ENCODE results near the gene LRP2. TPM values are rescaled to one million over a fixed set of nuclear protein-coding genes. Genes with fewer than 3 reads are reported as not detected.
A peak's percentile ranks its signal among the peaks of the same experiment; 100 is the strongest.
"Not testable (repeated sequence)": the region's sequence is repeated elsewhere in the genome, so short reads cannot be mapped to it uniquely, and the experiment has no call there.

Gene LRP2
- total RNA-seq, 1 experiment from 2014 or later: 260 TPM

DNA sequence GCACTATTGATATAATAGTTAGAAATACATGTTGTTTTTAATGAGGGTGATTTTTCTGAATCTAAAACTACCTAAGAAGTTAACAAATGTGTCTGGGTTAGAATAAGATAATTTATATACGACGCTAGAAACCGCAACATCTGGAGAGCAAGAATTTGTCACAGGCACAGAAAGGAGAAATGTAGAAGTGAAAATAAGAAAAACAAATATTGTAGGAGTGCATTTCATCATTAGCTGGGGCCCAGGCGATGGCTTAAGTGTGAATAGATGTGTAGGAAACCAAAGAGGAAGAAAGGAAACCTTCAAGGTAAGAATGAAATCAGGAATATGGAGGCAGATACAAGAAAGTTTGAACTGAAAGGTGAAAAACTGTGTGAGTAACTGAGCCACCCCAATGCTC lies 90.3 kb downstream of the LRP2 start:
- no peaks in the 10 kb centered on the region for H3K9me3 Mint-ChIP-seq (ENCODE audit: unreplicated experiment)
- POLR2A ChIA-PET: no interaction called here
- intact Hi-C loops (cut with micrococcal nuclease; ENCODE audit: unreplicated experiment): no loop called here
- DNase-seq: no peak
- no peaks in the 10 kb centered on the region for H3K36me3 ChIP-seq (ENCODE audit: control insufficient read depth, insufficient read depth, low read length)
- H3K27me3 Mint-ChIP-seq (ENCODE audit: insufficient read depth, unreplicated experiment): no peaks in the 10 kb centered on the region
- H3K27ac Mint-ChIP-seq (ENCODE audit: unreplicated experiment): no peak overlapping the region
- CTCF ChIA-PET: interaction anchor here (1.0 kb wide), 1 partner anchor 126 kb away, joined by 3 read pairs; no protein-coding TSS in a partner anchor
- H3K27me3 ChIP-seq (replicated peaks; ENCODE audit: control insufficient read depth, insufficient read depth, low read length): no peaks in the 10 kb centered on the region
- peaks cover 9% of the 10 kb centered on the region for H3K4me1 Mint-ChIP-seq (ENCODE audit: low read depth, unreplicated experiment)
- H3K4me1 ChIP-seq: no peaks in the 10 kb centered on the region
- no TSS peak for BruUV-seq (replicated peaks)
- H3K9me3 ChIP-seq: no peaks in the 10 kb centered on the region
- no peak overlapping the region for H3K4me3 ChIP-seq (ENCODE audit: low read depth, low read length)
- TF ChIP-seq CTCF (IDR thresholded peaks at IDR 0.05; ENCODE audit: insufficient read depth in 1 of 2, low read depth in 1 of 2, low read length in 1 of 2, severe bottlenecking in 1 of 2, unreplicated experiment in 1 of 2): no peak
- H3K36me3 Mint-ChIP-seq (ENCODE audit: insufficient read depth, unreplicated experiment): peaks cover 94% of the 10 kb centered on the region
- H3K4me3 Mint-ChIP-seq (ENCODE audit: unreplicated experiment): no peak overlapping the region

DNA sequence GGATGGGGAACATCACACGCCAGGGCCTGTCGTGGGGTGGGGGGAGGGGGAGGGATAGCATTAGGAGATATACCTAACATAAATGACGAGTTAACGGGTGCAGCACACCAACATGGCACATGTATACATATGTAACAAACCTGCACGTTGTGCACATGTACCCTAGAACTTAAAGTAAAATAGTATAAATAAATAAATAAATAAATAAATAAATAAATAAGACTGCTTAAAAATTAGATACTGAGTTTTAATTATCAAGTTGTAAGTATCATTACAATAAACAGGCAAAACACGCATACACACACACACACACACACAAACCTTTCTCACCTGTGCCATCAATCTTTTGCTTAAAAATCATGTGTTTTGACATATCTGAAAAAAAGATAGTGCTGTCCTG lies 91.8 kb downstream of the LRP2 start:
- H3K27me3 Mint-ChIP-seq (ENCODE audit: insufficient read depth, unreplicated experiment); H3K4me3 ChIP-seq (ENCODE audit: low read depth, low read length); DNase-seq; H3K27me3 ChIP-seq (replicated peaks; ENCODE audit: control insufficient read depth, insufficient read depth, low read length); H3K9me3 Mint-ChIP-seq (ENCODE audit: unreplicated experiment); H3K4me1 ChIP-seq; H3K27ac Mint-ChIP-seq (ENCODE audit: unreplicated experiment); POLR2A ChIA-PET; H3K36me3 ChIP-seq (ENCODE audit: control insufficient read depth, insufficient read depth, low read length); intact Hi-C loops (cut with micrococcal nuclease; ENCODE audit: unreplicated experiment); BruUV-seq (replicated peaks); CTCF ChIA-PET; H3K9me3 ChIP-seq; H3K4me3 Mint-ChIP-seq (ENCODE audit: unreplicated experiment): not testable (repeated sequence)
- Mint-ChIP-seq H3K4me1 (ENCODE audit: low read depth, unreplicated experiment) (peaks cover 11% of the 10 kb centered on the region), H3K36me3 (ENCODE audit: insufficient read depth, unreplicated experiment) (peaks cover 94% of the 10 kb centered on the region)

DNA sequence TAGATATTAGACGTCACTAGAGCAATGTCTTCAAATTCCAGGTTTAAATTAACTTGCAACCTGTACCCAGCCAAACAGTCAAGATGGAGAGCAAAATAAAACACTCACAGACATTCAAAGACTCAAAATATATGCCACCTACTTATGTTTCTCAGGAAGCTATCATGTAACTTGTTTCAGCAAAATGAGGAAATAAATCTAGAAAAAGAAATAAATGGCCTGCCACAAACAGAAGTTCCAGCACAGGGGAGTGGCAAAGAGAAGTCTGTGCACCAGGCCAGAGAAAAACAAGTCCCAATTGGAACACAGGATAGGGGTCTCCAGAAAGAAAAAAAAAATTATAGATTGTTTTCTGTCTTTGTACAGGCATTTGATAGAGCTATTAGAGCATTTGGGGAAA lies 96.7 kb downstream of the LRP2 start:
- no TSS peak for BruUV-seq (replicated peaks)

More for the DNA sequence above, 96.7 kb downstream of the LRP2 start:
- no peaks in the 10 kb centered on the region for H3K9me3 Mint-ChIP-seq (ENCODE audit: unreplicated experiment)
- Histone ChIP-seq H3K4me1 (peaks cover 6% of the 10 kb centered on the region), H3K9me3 (0 out of 2 replicates have a peak, but pooled peaks cover 3% of the 10 kb centered on the region), H3K36me3 (ENCODE audit: control insufficient read depth, insufficient read depth, low read length) (no peaks in the 10 kb centered on the region), H3K27me3 (replicated peaks; ENCODE audit: control insufficient read depth, insufficient read depth, low read length) (no peaks in the 10 kb centered on the region), H3K4me3 (ENCODE audit: low read depth, low read length) (no peak overlapping the region)
- H3K4me1 Mint-ChIP-seq (ENCODE audit: low read depth, unreplicated experiment): peaks cover 17% of the 10 kb centered on the region
- H3K4me3 Mint-ChIP-seq (ENCODE audit: unreplicated experiment): no peak overlapping the region
- CTCF ChIA-PET: interaction anchor here (0.7 kb wide), 1 partner anchor 349 kb away, joined by 3 read pairs; no protein-coding TSS in a partner anchor
- H3K27ac Mint-ChIP-seq (ENCODE audit: unreplicated experiment): peak overlapping the region; percentile 27
- peaks cover 69% of the 10 kb centered on the region for H3K36me3 Mint-ChIP-seq (ENCODE audit: insufficient read depth, unreplicated experiment)
- no peaks in the 10 kb centered on the region for H3K27me3 Mint-ChIP-seq (ENCODE audit: insufficient read depth, unreplicated experiment)
- POLR2A ChIA-PET: no interaction called here
- no peak for DNase-seq
- no peak for TF ChIP-seq CTCF (IDR thresholded peaks at IDR 0.05; ENCODE audit: insufficient read depth in 1 of 2, low read depth in 1 of 2, low read length in 1 of 2, severe bottlenecking in 1 of 2, unreplicated experiment in 1 of 2)
- intact Hi-C loops (cut with micrococcal nuclease; ENCODE audit: unreplicated experiment): no loop called here

All from Caco-2 (cell line).